GM12801 (cell line): Measurements from ENCODE around the gene KIF5A.

Experiments used
- TF ChIP-seq, protein P1 (sequence below): IDR thresholded peaks from one replicate; pipeline ENCODE4 v1.5.1; 2011; ENCODE audit warnings: control low read depth; ENCODE audit not compliant: insufficient read length; ENCODE audit errors: extremely low read depth

The KIF5A gene

DNA sequence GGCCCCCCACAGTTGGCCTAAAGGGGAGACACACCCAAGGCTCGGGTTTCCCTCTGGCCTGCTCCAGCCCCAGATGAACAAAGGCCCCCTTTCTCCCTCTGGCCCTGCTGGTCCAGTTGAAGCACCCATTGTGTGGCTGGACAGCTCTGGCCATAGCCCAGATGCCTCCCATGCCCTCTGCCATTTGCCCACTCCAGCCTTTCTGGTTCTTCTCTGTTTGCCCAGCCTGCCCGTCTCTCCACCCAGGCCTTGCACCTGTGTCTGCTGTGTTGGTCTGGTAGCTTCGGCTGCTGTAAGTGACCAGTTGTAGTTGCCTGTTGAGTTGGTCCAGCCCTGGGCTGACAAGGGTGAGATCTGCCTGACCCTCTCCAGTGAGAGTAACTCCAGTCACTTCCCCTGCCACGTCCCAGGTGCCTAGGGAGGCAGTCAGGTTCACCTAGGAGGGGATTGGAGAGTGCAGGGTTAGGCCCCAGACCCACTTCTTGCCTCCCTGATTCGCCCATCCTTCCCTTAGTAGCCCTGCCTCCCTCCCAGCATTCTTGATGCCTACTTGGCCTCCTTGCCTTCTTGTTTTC is 80.1 kb downstream of the KIF5A start:
- TF ChIP-seq, protein P1, sequence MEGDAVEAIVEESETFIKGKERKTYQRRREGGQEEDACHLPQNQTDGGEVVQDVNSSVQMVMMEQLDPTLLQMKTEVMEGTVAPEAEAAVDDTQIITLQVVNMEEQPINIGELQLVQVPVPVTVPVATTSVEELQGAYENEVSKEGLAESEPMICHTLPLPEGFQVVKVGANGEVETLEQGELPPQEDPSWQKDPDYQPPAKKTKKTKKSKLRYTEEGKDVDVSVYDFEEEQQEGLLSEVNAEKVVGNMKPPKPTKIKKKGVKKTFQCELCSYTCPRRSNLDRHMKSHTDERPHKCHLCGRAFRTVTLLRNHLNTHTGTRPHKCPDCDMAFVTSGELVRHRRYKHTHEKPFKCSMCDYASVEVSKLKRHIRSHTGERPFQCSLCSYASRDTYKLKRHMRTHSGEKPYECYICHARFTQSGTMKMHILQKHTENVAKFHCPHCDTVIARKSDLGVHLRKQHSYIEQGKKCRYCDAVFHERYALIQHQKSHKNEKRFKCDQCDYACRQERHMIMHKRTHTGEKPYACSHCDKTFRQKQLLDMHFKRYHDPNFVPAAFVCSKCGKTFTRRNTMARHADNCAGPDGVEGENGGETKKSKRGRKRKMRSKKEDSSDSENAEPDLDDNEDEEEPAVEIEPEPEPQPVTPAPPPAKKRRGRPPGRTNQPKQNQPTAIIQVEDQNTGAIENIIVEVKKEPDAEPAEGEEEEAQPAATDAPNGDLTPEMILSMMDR, result no peak

DNA sequence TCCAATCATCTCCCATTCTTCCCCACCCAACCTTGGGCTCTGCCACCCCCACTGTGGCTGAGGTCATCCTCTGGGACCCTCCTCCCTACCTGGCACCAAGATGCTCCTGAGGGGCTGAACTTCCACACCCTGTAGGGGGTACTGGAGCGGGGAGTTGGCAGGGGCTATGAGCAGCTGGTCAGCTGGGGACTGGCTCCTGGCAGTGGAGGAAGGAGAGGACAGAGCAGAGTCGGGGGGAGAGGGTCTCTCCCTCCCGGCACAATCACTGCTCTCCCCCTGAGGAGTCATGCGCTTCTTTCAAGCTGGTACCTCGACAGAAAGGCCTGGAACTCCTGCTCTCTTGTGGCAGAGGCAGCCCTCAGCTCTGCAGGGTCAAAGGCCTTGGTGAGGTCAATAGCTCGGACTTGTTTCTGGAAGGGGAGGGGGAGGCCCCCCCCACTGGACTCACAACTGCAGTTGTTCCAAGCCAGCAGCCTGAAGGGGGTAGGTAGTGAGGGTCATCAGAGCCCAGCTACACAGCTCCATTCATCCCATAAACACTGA is 81.1 kb downstream of the KIF5A start:
- TF ChIP-seq, protein P1, result no peak

DNA sequence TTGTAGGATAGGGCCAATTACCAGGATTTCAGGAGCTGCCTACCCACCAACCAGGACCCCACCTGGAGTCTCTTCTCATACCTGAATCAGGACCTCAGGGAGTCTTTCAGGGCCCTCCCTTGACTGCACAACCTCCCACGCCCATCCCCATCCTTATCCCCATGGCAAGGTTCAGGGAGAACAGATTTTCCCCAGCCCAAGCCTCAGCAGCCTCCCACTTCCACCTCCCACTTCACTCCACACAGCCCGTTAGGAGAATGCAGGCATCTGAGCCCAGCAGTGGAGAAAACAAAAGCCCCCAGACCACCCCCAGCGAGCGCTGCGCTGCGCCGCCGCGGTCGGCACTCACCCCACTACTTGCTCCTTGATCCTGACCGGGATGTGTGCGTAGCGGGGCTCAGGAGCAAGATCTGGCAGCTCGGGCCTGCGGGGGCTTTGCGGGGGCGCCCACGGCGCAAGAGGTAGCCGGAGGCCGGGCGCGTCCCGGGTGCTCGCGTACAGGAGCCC is 81.8 kb downstream of the KIF5A start:
- TF ChIP-seq, protein P1, result no peak

DNA sequence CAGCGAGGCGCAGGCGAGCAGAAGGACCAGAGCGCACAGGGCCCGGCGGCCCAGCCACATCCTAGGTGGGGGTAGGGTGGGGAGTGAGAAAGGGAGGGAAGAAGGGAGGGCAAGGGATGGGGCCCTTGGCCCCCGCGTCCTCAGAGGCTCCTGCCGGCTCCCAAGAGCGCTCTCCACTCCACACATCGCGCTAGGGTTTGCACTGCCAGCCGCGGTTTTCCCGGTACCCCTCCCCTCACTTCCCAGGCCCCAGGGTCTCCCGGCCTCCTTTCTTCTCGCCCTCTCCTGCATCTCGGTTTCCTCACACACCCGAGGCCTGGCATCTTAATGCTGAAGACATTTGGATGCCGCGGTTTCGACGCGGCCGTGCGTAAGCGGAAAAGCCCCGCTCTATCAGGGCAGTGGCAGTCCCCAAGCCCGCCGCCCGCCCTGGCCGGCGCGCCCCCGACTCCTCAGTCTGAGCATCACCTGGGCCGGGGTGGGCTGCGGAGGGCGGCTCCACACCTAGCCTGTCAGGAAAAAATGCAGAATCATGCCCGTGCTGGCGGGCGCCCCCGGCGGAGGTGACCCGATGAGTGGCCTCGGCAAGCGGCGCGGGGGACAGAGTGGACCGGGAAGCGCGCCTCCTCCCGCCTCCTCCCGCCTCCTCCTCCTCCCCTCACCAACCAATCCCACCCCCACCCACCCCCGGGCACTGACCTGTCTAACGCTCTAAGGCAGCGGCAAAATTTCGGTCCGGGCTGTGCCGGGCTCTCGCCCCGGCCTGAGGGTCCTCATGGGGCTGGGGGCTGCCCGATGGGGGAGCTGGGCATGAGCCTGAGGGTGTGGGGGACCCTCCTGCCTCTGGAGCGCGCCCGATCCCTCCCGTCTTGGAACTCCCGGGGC is 82.5 kb downstream of the KIF5A start:
- TF ChIP-seq, protein P1, result no peak

DNA sequence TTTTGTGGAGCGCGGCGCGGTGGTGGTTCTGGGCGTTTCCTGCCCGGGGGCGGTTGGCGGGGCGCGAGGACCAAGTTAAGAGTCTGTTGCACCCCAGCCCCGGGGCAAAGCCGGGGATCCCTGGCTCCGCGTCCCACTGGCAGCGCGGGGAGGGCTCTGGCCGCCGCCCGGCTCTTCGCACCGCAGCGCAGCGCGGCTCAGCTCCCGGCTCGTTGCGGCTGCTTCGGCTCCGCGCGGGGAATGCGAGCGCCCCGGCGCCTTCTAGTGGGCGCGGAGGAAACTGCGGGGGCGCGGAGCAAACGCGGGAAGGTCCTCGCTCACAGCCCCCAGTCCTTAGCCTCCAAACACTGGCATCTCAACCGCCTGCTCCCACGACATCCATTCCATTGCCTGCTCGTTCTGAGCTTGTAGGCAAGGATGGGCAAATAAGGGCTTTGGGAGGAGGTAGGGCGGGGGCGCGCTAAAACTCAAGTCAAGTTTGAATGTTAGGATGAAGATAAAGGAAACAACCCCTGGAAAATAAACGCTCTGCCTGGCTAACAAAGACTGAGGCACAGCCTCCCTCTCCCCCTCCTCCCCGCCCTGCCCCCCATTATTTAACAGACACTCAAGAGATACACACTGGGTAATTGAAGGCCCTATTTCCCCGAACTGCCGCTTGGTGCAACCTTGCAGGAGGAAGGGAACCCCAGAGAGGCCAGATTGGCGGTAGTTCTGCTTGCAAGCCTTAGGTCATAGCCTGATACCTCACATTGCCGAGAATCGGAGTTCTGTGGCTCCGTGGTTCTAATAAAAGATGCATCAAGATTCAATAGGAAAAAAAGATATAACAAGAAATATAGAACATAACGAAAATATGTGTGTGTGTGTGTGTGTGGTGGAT is 83.4 kb downstream of the KIF5A start, which contains the start of gene B4GALNT1:
B4GALNT1 (minus strand) TSS at position 244 of the 883 bp plus-strand sequence. CDS start 1,069 bp downstream, outside the sequence.
- TF ChIP-seq, protein P1, result no peak
